Osteoblast (primary cell): ENCODE results near the gene SLC50A1. TPM values are rescaled to one million over a fixed set of nuclear protein-coding genes. Genes with fewer than 3 reads are reported as not detected.
"Not testable (repeated sequence)": the region's sequence is repeated elsewhere in the genome, so short reads cannot be mapped to it uniquely, and the experiment has no call there.

Source experiments
- DNase-seq: peaks from one replicate; pipeline ENCODE4 v3.0.0; 2011; ENCODE audit warnings: low spot score, mixed read lengths; ENCODE audit not compliant: insufficient read length; ENCODE audit errors: missing footprints
- H2AFZ ChIP-seq: 2 replicates; pipeline ENCODE4 v1.6.0; 2011; ENCODE audit warnings: mild to moderate bottlenecking, low read length
- H3K27ac ChIP-seq: 2 replicates; pipeline ENCODE4 v1.5.1; 2011; ENCODE audit warnings: mild to moderate bottlenecking, low read depth, low read length, moderate library complexity
- H3K27me3 ChIP-seq: 2 replicates; pipeline ENCODE4 v1.6.0; 2012; ENCODE audit warnings: mild to moderate bottlenecking, control low read depth, inconsistent platforms, low read length, moderate library complexity; ENCODE audit not compliant: insufficient read depth
- H3K36me3 ChIP-seq: 2 replicates; pipeline ENCODE4 v1.5.1; 2011; ENCODE audit warnings: mild to moderate bottlenecking, low read length, control low read depth, moderate library complexity; ENCODE audit not compliant: insufficient read depth
- H3K4me1 ChIP-seq: 2 replicates; pipeline ENCODE4 v1.5.1; 2011; ENCODE audit warnings: mild to moderate bottlenecking, low read length, control low read depth, moderate library complexity; ENCODE audit not compliant: insufficient read depth
- H3K4me2 ChIP-seq: 2 replicates; pipeline ENCODE4 v1.6.0; 2011; ENCODE audit warnings: mild to moderate bottlenecking, low read length; ENCODE audit not compliant: insufficient read depth
- H3K4me3 ChIP-seq: fragments of 200-600 bp; sonication (generic); 3 replicates; pipeline ENCODE4 v1.5.1; 2012; ENCODE audit warnings: mild to moderate bottlenecking, low read length, inconsistent platforms; ENCODE audit not compliant: insufficient read depth
- H3K79me2 ChIP-seq: 2 replicates; pipeline ENCODE4 v1.6.0; 2012; ENCODE audit warnings: mild to moderate bottlenecking, low read length, control low read depth, inconsistent platforms; ENCODE audit not compliant: insufficient read depth
- H3K9me3 ChIP-seq: 2 replicates; pipeline ENCODE4 v1.5.1; 2011; ENCODE audit warnings: low read depth, low read length, control low read depth
- H4K20me1 ChIP-seq: 2 replicates; pipeline ENCODE4 v1.6.0; 2012; ENCODE audit warnings: mild to moderate bottlenecking, low read length, control low read depth; ENCODE audit not compliant: insufficient read depth
- CTCF ChIP-seq: IDR thresholded peaks from 2 replicates; pipeline ENCODE4 v1.5.1; 2011; ENCODE audit warnings: mild to moderate bottlenecking, low read depth, low read length, moderate library complexity; ENCODE audit errors: extremely low read depth
- total RNA-seq: library from RNA; depleted of rRNA; stranded (reverse); fragments of >200 nt; gene quantifications from 2 replicates; pipeline ENCODE4 v1.2.3, GENCODE V29; 2012

SLC50A1 gene
- total RNA-seq, 1 donor: 38.0 TPM

GRCh38 chr1:155117610-155118009 lies 18.0 kb upstream of the SLC50A1 start:
- Histone ChIP-seq H3K4me1 (no peaks in the 10 kb centered on the region), H4K20me1 (no peaks in the 10 kb centered on the region), H3K36me3 (no peaks in the 10 kb centered on the region), H3K4me2 (no peak overlapping the region), H2AFZ (no peak overlapping the region), H3K79me2 (no peaks in the 10 kb centered on the region), H3K27ac (no peak overlapping the region), H3K4me3 (no peak overlapping the region), H3K9me3 (no peaks in the 10 kb centered on the region), H3K27me3 (peaks cover 15% of the 10 kb centered on the region)
- DNase-seq: no peak
- TF ChIP-seq CTCF: no peak

GRCh38 chr1:155118090-155118489 lies 17.6 kb upstream of the SLC50A1 start:
- H3K9me3 ChIP-seq, H3K79me2 ChIP-seq, H3K27ac ChIP-seq: not testable (repeated sequence)

DNA sequence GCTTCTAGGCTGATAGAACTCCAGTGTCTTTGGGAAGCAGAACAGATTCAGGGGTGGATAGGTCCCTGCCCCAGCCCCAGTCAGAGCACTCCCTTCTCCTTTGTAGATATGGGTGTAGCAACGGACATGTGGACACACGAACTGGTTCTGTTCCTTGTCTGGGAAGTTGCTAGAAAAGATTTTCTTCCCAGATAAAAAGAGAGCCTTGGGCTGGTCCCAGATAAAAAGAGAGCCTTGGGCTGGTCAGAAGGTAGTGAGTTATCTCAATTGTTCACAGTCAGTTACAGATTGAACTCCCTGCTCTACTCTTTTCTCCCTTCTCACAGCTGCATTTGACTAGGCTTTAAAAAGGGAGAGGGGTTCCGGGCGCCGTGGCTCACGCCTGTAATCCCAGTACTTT lies 15.4 kb upstream of the SLC50A1 start:
- H3K4me3 ChIP-seq: no peak overlapping the region
- H3K9me3 ChIP-seq: no peaks in the 10 kb centered on the region
- no peak overlapping the region for H3K27ac ChIP-seq
- H3K27me3 ChIP-seq: peaks cover 28% of the 10 kb centered on the region
- no peak for TF ChIP-seq CTCF
- H3K4me2 ChIP-seq: no peak overlapping the region
- H3K36me3 ChIP-seq: no peaks in the 10 kb centered on the region
- no peak overlapping the region for H2AFZ ChIP-seq
- no peak for DNase-seq
- H3K79me2 ChIP-seq: no peaks in the 10 kb centered on the region
- H4K20me1 ChIP-seq: no peaks in the 10 kb centered on the region
- no peaks in the 10 kb centered on the region for H3K4me1 ChIP-seq

More at GRCh38 chr1:155118090-155118489, 17.6 kb upstream of the SLC50A1 start:
- H3K4me2 ChIP-seq, H2AFZ ChIP-seq, H3K4me3 ChIP-seq, H3K36me3 ChIP-seq, H3K4me1 ChIP-seq, DNase-seq, H4K20me1 ChIP-seq: not testable (repeated sequence)
- H3K27me3 ChIP-seq: peaks cover 16% of the 10 kb centered on the region

GRCh38 chr1:155121249-155121648 lies 14.4 kb upstream of the SLC50A1 start:
- H3K27me3 ChIP-seq: peaks cover 38% of the 10 kb centered on the region
- no peak overlapping the region for H3K27ac ChIP-seq
- TF ChIP-seq CTCF: no peak
- H3K9me3 ChIP-seq: no peaks in the 10 kb centered on the region
- no peaks in the 10 kb centered on the region for H3K4me1 ChIP-seq
- no peak overlapping the region for H3K4me3 ChIP-seq
- H3K4me2 ChIP-seq: no peak overlapping the region
- no peak overlapping the region for H2AFZ ChIP-seq
- no peaks in the 10 kb centered on the region for H3K36me3 ChIP-seq
- no peak for DNase-seq
- no peaks in the 10 kb centered on the region for H3K79me2 ChIP-seq
- no peaks in the 10 kb centered on the region for H4K20me1 ChIP-seq
